Naive thymus-derived CD4-positive, alpha-beta T cell (primary cell): ENCODE data around the gene AKT1S1. TPM values are rescaled to one million over a fixed set of nuclear protein-coding genes. Genes with fewer than 3 reads are reported as not detected.

ENCODE experiments used
- ATAC-seq: fragments of 150-1000 bp; cut with Tn5 transposase; 2 replicates; pipeline ENCODE4 v1.10.0; 2021; ENCODE audit warnings: mild to moderate bottlenecking, moderate library complexity
- CTCF ChIA-PET: fragments of 350-600 bp; sonication (Branson Sonifier 250); formaldehyde crosslinking; loops from one replicate; lab custom pipeline; 2021; ENCODE audit warnings: antibody characterized with exemption; lab: Charles Lee
- POLR2A ChIA-PET: fragments of 350-600 bp; sonication (Branson Sonifier 250); formaldehyde crosslinking; loops from one replicate; lab custom pipeline; 2021; ENCODE audit warnings: antibody characterized with exemption, inconsistent platforms; lab: Charles Lee
- DNase-seq, 9 donors: peaks; one replicate each; pipeline versions ENCODE4 v3.0.0 to v3.0.0-alpha.2; 2020 to 2022; ENCODE audit warnings: mixed read lengths in 1 of 9
- H3K27ac ChIP-seq: one replicate; pipeline ENCODE4 v1.7.0; 2013; ENCODE audit warnings: mild to moderate bottlenecking, low read depth, low read length, moderate library complexity
- H3K27me3 ChIP-seq, 2 donors: one replicate each; pipeline ENCODE4 v1.7.0; 2013; ENCODE audit warnings: low read length in 2 of 2, mild to moderate bottlenecking in 2 of 2, moderate library complexity in 2 of 2; ENCODE audit not compliant: control insufficient read depth in 2 of 2, insufficient read depth in 2 of 2
- H3K36me3 ChIP-seq, 3 experiments: 1 replicate in 2 of 3; 2 replicates in 1 of 3; pipeline ENCODE4 v1.7.0; 2013; ENCODE audit warnings: low read length in 3 of 3, mild to moderate bottlenecking in 3 of 3, moderate library complexity in 1 of 3; ENCODE audit not compliant: insufficient read depth in 3 of 3, control insufficient read depth in 2 of 3
- H3K4me1 ChIP-seq, 2 donors: one replicate each; pipeline ENCODE4 v1.7.0; 2013; ENCODE audit warnings: low read length in 2 of 2, mild to moderate bottlenecking in 2 of 2, moderate library complexity in 1 of 2; ENCODE audit not compliant: control insufficient read depth in 2 of 2, insufficient read depth in 2 of 2
- H3K4me3 ChIP-seq: 2 replicates; pipeline ENCODE4 v1.7.0; 2013; ENCODE audit warnings: mild to moderate bottlenecking, low read length
- H3K9me3 ChIP-seq, 3 experiments: 1 replicate in 2 of 3; 2 replicates in 1 of 3; pipeline ENCODE4 v1.7.0; 2013; ENCODE audit warnings: low read length in 3 of 3; ENCODE audit not compliant: control insufficient read depth in 2 of 3
- H3K27ac Mint-ChIP-seq, 9 donors: one replicate each; pipeline ENCODE4 v1.8.0; 2020 to 2022; ENCODE audit warnings: mixed read lengths in 9 of 9, mild to moderate bottlenecking in 8 of 9, moderate library complexity in 5 of 9, inconsistent platforms in 2 of 9
- H3K27me3 Mint-ChIP-seq, 5 donors: one replicate each; pipeline ENCODE4 v1.8.0; 2021 to 2022; ENCODE audit warnings: mixed read lengths in 5 of 5, mild to moderate bottlenecking in 1 of 5
- H3K36me3 Mint-ChIP-seq, 5 donors: one replicate each; pipeline ENCODE4 v1.8.0; 2020 to 2022; ENCODE audit warnings: mixed read lengths in 5 of 5, mild to moderate bottlenecking in 3 of 5, inconsistent platforms in 1 of 5
- H3K4me1 Mint-ChIP-seq, 7 donors: one replicate each; pipeline ENCODE4 v1.8.0; 2020 to 2022; ENCODE audit warnings: mixed read lengths in 7 of 7, mild to moderate bottlenecking in 3 of 7, inconsistent platforms in 1 of 7
- H3K4me3 Mint-ChIP-seq, 10 donors: one replicate each; pipeline ENCODE4 v1.8.0; 2020 to 2022; ENCODE audit warnings: mild to moderate bottlenecking in 10 of 10, mixed read lengths in 10 of 10, moderate library complexity in 6 of 10, inconsistent platforms in 2 of 10
- H3K9me3 Mint-ChIP-seq, 11 donors: one replicate each; pipeline ENCODE4 v1.8.0; 2020 to 2022; ENCODE audit warnings: mixed read lengths in 11 of 11, mild to moderate bottlenecking in 4 of 11, inconsistent platforms in 1 of 11, moderate library complexity in 1 of 11
- intact Hi-C, 2 donors: fragments of 100-400 bp; cut with micrococcal nuclease; formaldehyde crosslinking; loops; one replicate each; pipeline ENCODE4 v1.15.1; 2023
- polyA plus RNA-seq, 2 donors: library from polyadenylated mRNA; unstranded; fragments of 300-500 nt; fragmentation: Illumina TruSeq; gene quantifications; one replicate each; pipeline ENCODE4 v1.2.3, GENCODE V29; 2021
- total RNA-seq, 6 experiments: library from RNA in 5 of 6; stranded (reverse) in 5 of 6; gene quantifications; 1 replicate in 5 of 6; 2 replicates in 1 of 6; pipeline ENCODE4 v1.2.3 and lab custom pipeline; 2021 to 2026

The AKT1S1 gene
- total and polyA plus RNA-seq, 7 experiments from 2014 or later: 4.7 to 25.7 (median 17.3) TPM

DNA sequence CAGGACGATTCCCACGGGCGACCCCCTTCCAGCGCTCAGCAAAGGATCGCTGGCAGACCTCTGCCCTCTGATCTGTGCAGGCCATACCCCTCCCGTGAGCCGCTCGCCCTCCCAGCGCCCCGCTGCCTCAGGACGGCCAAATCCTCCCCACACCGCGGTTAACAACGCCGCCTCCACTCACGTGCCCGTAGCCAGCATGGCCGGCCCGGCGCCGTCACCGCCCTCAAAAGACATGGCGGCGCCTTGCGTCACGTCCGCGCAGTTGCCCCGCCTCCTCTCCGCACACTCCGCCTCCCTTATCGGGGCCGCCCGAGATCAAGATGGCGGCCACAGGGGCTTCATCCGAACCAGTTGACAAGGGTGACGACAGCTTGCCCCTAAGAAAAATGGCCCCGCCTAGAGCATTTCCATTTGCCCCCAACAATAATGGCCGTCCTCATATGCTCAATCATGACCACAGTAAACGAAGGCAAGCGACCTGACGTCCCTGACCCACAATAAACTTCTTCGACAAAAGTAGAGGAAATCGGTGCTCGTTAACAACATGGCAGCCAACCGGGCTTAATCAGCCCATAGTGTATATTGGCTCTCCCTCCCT, 634 bp downstream of the AKT1S1 start:
- Histone ChIP-seq H3K27ac (peak overlapping the region; percentile 97), H3K4me1 (peaks cover 11 to 20% of the 10 kb centered on the region in 2 donors), H3K9me3 (no peaks in the 10 kb centered on the region), H3K36me3 (peaks cover 6 to 29% (median 10%) of the 10 kb centered on the region in 3 experiments), H3K4me3 (peak overlapping the region; percentile 96), H3K27me3 (no peaks in the 10 kb centered on the region)
- H3K36me3 Mint-ChIP-seq: peaks cover 0 to 15% (median 5%) of the 10 kb centered on the region in 5 donors
- DNase-seq (peak; percentile 91 to 99 (median 98)), ATAC-seq (peak; percentile 67)
- H3K27ac Mint-ChIP-seq: no peak overlapping the region
- ChIA-PET POLR2A (interaction anchor here (0.6 to 3.7 kb wide), 27 partner anchors 9 to 1513 kb away, joined by 3 to 47 read pairs (median 5); partner anchors contain the start of genes ATF5, BCL2L12, FUZ and IRF3), CTCF (interaction anchor here (0.7 to 1.6 kb wide), 2 partner anchors 26 to 64 kb away, joined by 3 read pairs; partner anchors contain the start of genes FUZ and PTOV1)
- peaks cover 0 to 1% (median 0%) of the 10 kb centered on the region in 11 donors for H3K9me3 Mint-ChIP-seq
- intact Hi-C loops: loop anchor here (1.0 to 10.0 kb wide), 30 partner anchors 7 to 1544 kb away; partner anchors contain the start of genes ALDH16A1 (in 2 of the 2), ATF5 (in 2 of the 2), FUZ (in 2 of the 2) and GYS1 (in 2 of the 2)
- no peak overlapping the region for H3K4me3 Mint-ChIP-seq
- H3K4me1 Mint-ChIP-seq: peaks cover 25 to 41% (median 33%) of the 10 kb centered on the region in 7 donors
- H3K27me3 Mint-ChIP-seq: no peaks in the 10 kb centered on the region

DNA sequence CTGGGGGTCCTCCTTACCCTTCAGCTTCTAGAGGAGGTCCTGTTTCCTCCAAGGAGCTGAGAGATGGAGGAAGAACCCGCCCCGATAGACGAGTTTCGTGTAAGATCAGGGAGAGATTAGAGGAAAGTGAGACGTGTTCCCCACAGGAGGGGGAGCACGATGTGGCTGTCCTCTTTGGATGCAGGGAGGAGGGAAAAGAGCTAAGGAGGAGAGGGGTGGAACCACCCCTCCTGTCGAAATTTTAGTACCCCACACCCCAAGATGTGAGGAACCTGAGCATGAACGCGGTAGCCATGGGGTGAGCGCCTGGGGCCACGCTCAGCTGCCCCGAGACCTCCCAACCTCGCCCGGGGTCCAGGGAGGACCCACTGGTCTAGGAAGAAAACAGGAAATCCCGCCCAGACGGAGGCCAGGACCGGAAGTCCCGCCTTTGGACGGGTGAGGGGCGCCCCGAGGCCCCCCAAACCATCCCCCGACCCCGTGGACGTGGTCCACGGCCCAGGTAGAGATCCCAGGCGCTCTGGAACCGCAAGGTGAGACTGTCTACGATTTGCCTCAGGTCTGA, 1.2 kb downstream of the AKT1S1 start:
- intact Hi-C loops: loop anchor here (1.0 to 10.0 kb wide), 20 partner anchors 9 to 1543 kb away; partner anchors contain the start of genes ALDH16A1 (in 2 of the 2), BCL2L12 (in 1 of the 2), CTU1 (in 1 of the 2) and CYTH2 (in 1 of the 2)
- ChIA-PET CTCF (interaction anchor here (1.6 kb wide), 1 partner anchor 63 kb away, joined by 3 read pairs; the partner anchor contains the start of gene FUZ), POLR2A (interaction anchor here (0.6 to 3.7 kb wide), 17 partner anchors 8 to 1512 kb away, joined by 3 to 47 read pairs (median 6); partner anchors contain the start of genes ATF5, BCL2L12, FUZ and IRF3)
- ATAC-seq: no peak
- H3K9me3 Mint-ChIP-seq: peaks cover 0 to 1% (median 0%) of the 10 kb centered on the region in 11 donors
- H3K4me3 ChIP-seq: peak overlapping the region; percentile 96
- H3K9me3 ChIP-seq: no peaks in the 10 kb centered on the region
- peak overlapping the region in 1 of 9 donors; percentile 80 for H3K27ac Mint-ChIP-seq
- peaks cover 25 to 41% (median 33%) of the 10 kb centered on the region in 7 donors for H3K4me1 Mint-ChIP-seq
- H3K36me3 Mint-ChIP-seq: peaks cover 0 to 12% (median 5%) of the 10 kb centered on the region in 5 donors
- no peaks in the 10 kb centered on the region for H3K27me3 ChIP-seq
- peaks cover 11 to 20% of the 10 kb centered on the region in 2 donors for H3K4me1 ChIP-seq
- H3K4me3 Mint-ChIP-seq: no peak overlapping the region
- H3K27me3 Mint-ChIP-seq: no peaks in the 10 kb centered on the region
- DNase-seq: peak in 5 of 9 donors; percentile 34 to 69 (median 45)
- H3K36me3 ChIP-seq: peaks cover 0 to 23% (median 10%) of the 10 kb centered on the region in 3 experiments
- H3K27ac ChIP-seq: peak overlapping the region; percentile 97

DNA sequence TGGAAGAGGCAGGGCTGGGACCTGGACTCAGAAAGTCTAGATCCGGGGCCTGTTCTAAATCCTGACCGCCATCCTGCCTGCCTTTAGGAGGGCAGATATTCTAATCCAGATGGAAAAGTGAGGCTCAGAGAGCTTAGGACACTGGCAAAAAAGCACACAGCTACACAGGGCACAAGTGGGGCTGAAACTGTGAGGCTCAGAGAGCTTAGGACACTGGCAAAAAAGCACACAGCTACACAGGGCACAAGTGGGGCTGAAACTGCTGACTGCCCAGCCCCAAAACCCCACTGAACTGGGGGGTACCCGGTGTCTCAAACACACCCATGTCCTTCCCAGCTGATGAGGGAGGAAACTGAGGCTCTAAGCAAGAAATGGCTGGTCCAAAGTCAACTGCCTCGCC, 2.0 kb downstream of the AKT1S1 start:
- Mint-ChIP-seq H3K27me3 (no peaks in the 10 kb centered on the region), H3K4me1 (peaks cover 32 to 48% (median 38%) of the 10 kb centered on the region in 7 donors), H3K36me3 (peaks cover 0 to 12% (median 5%) of the 10 kb centered on the region in 5 donors), H3K27ac (peak overlapping the region in 6 of 9 donors; percentile 21 to 85 (median 70)), H3K4me3 (no peak overlapping the region), H3K9me3 (peaks cover 0 to 1% (median 0%) of the 10 kb centered on the region in 11 donors)
- POLR2A ChIA-PET: interaction anchor here (0.8 to 3.7 kb wide), 9 partner anchors 7 to 975 kb away, joined by 3 to 47 read pairs (median 18); partner anchors contain the start of genes ATF5, FUZ, MED25 and NUP62
- ATAC-seq (no peak), DNase-seq (no peak)
- Histone ChIP-seq H3K9me3 (no peaks in the 10 kb centered on the region), H3K4me1 (peaks cover 17 to 28% of the 10 kb centered on the region in 2 donors), H3K27ac (peak overlapping the region; percentile 97), H3K4me3 (no peak overlapping the region), H3K36me3 (peaks cover 0 to 16% (median 2%) of the 10 kb centered on the region in 3 experiments), H3K27me3 (no peaks in the 10 kb centered on the region)
- CTCF ChIA-PET: no interaction called here
- intact Hi-C loops: loop anchor here (5.0 to 10.0 kb wide), 5 partner anchors 283 to 1253 kb away; partner anchors contain the start of genes DBP (in 1 of the 2) and PRR12 (in 1 of the 2)

DNA sequence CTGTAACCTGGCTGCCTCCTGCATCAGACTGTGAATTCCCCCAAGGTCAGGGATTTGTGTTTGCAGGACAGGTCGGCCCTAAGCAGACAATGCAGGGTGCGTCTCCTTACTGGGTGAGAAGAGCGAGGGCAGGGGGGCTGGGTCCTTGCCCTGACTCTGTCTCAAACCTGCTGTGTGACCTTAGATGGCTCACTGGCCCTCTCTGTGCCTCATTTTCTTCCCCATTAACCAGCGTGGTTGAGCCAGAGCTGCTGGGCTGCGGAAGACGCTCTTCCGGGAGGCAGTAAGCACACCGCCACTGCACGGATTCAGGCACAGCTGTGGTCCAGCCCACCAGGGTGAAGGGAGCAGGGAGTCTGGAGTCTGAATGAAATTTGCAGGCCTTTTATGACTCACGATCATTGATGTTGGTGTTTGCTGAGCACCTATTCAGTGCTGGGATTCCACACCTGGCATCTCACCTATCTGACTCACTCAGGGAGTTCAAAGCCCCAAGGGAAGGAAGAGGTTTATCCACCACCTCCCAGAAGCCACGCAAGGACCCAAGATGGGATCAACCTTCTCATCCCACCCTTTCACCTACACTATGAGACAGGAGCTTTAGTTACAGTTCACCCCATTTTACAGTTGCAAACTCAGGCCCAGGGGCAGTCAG, 2.5 kb downstream of the AKT1S1 start:
- DNase-seq (no peak), ATAC-seq (no peak)
- CTCF ChIA-PET: no interaction called here
- POLR2A ChIA-PET: interaction anchor here (1.0 to 3.7 kb wide), 6 partner anchors 7 to 975 kb away, joined by 3 to 47 read pairs (median 13); partner anchors contain the start of genes MED25, PNKP and PTOV1
- Histone ChIP-seq H3K27ac (no peak overlapping the region), H3K9me3 (no peaks in the 10 kb centered on the region), H3K4me3 (no peak overlapping the region), H3K36me3 (peaks cover 0 to 13% (median 0%) of the 10 kb centered on the region in 3 experiments), H3K27me3 (no peaks in the 10 kb centered on the region), H3K4me1 (peaks cover 19 to 30% of the 10 kb centered on the region in 2 donors)
- Mint-ChIP-seq H3K4me3 (peak overlapping the region in 1 of 10 donors; percentile 59), H3K4me1 (peaks cover 33 to 50% (median 39%) of the 10 kb centered on the region in 7 donors), H3K36me3 (peaks cover 0 to 12% (median 5%) of the 10 kb centered on the region in 5 donors), H3K27me3 (no peaks in the 10 kb centered on the region), H3K9me3 (peaks cover 0 to 1% (median 0%) of the 10 kb centered on the region in 11 donors), H3K27ac (peak overlapping the region in 6 of 9 donors; percentile 21 to 90 (median 70))
- intact Hi-C loops: loop anchor here (5.0 to 10.0 kb wide), 5 partner anchors 282 to 1252 kb away; partner anchors contain the start of genes DBP (in 1 of the 2) and PRR12 (in 1 of the 2)

DNA sequence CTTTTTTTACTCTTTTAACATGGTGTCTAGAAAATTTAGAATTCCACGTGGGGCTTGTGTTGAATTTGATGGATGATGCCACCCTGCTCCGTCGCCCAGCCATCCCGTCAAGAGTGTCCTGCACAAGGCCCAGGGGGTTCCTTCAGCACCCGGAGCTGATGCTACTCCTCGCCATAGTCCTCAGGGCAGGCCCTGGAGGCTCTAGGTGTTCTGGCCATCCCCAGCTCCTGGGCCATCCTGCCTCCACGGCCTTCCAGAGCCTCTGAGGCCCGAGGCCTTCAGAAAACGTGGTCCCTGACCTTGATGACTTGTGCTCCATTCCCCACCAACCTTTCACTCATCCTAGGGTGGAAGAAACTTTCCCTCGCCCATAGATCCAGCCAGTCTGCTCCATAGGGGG, 3.3 kb downstream of the AKT1S1 start:
- Histone ChIP-seq H3K4me1 (peaks cover 21 to 30% of the 10 kb centered on the region in 2 donors), H3K27me3 (no peaks in the 10 kb centered on the region), H3K9me3 (no peaks in the 10 kb centered on the region), H3K36me3 (peaks cover 0 to 7% (median 0%) of the 10 kb centered on the region in 3 experiments), H3K4me3 (no peak overlapping the region), H3K27ac (no peak overlapping the region)
- no peak for ATAC-seq
- ChIA-PET POLR2A (interaction anchor here (2.7 kb wide), 1 partner anchor 55 kb away, joined by 8 read pairs; the partner anchor contains the start of gene MED25), CTCF (no interaction called here)
- Mint-ChIP-seq H3K27ac (peak overlapping the region in 1 of 9 donors; percentile 59), H3K4me3 (no peak overlapping the region), H3K36me3 (peaks cover 0 to 8% (median under 1%) of the 10 kb centered on the region in 5 donors), H3K9me3 (peaks cover 0 to 1% (median 0%) of the 10 kb centered on the region in 11 donors), H3K27me3 (no peaks in the 10 kb centered on the region), H3K4me1 (peaks cover 27 to 43% (median 36%) of the 10 kb centered on the region in 7 donors)
- DNase-seq: no peak
- intact Hi-C loops: loop anchor here (10.0 kb wide), 2 partner anchors 1149 to 1239 kb away; partner anchors contain the start of gene DBP (in 1 of the 2)
